Lung (tissue), 12 donors: ENCODE measurements around the gene UBE2H. TPM values are rescaled to one million over a fixed set of nuclear protein-coding genes. Genes with fewer than 3 reads are reported as not detected.
A peak's percentile ranks its signal among the peaks of the same experiment; 100 is the strongest.

Source experiments
- ATAC-seq: fragments of 200-7000 bp; cut with Tn5 transposase; one replicate; pipeline ENCODE4 v1.9.1; 2020; ENCODE audit warnings: moderate number of reproducible peaks; ENCODE audit not compliant: insufficient read depth, low FRiP score
- DNase-seq, 3 donors: peaks; one replicate each; pipeline ENCODE4 v3.0.0-alpha.2; 2013 to 2017
- H3K27ac ChIP-seq, 2 donors: one replicate each; pipeline ENCODE4 v1.5.1; 2013; ENCODE audit warnings: mild to moderate bottlenecking in 2 of 2, moderate library complexity in 2 of 2, control low read depth in 1 of 2, inconsistent platforms in 1 of 2, low read depth in 1 of 2, low read length in 1 of 2
- H3K27me3 ChIP-seq, 3 donors: one replicate each; pipeline ENCODE4 v1.5.1; 2013; ENCODE audit warnings: low read length in 2 of 3; ENCODE audit not compliant: control insufficient read depth in 3 of 3, insufficient read depth in 3 of 3
- H3K36me3 ChIP-seq, 4 donors: one replicate each; pipeline ENCODE4 v1.5.1; 2013; ENCODE audit warnings: low read length in 4 of 4, mild to moderate bottlenecking in 1 of 4, moderate library complexity in 1 of 4; ENCODE audit not compliant: control insufficient read depth in 4 of 4, insufficient read depth in 4 of 4
- H3K4me1 ChIP-seq, 5 donors: one replicate each; pipeline ENCODE4 v1.5.1; 2013; ENCODE audit warnings: low read length in 5 of 5, mild to moderate bottlenecking in 2 of 5, moderate library complexity in 1 of 5; ENCODE audit not compliant: control insufficient read depth in 5 of 5, insufficient read depth in 5 of 5
- H3K4me3 ChIP-seq: one replicate; pipeline ENCODE4 v1.5.1; 2013; ENCODE audit warnings: mild to moderate bottlenecking, control low read depth, moderate library complexity
- H3K9ac ChIP-seq, 2 donors: one replicate each; pipeline ENCODE4 v1.5.1; 2013; ENCODE audit warnings: low read length in 2 of 2, control low read depth in 1 of 2; ENCODE audit not compliant: insufficient read depth in 1 of 2
- H3K9me3 ChIP-seq, 4 donors: one replicate each; pipeline ENCODE4 v1.5.1; 2013; ENCODE audit warnings: low read length in 3 of 4, mild to moderate bottlenecking in 1 of 4, moderate library complexity in 1 of 4; ENCODE audit not compliant: control insufficient read depth in 4 of 4, insufficient read depth in 3 of 4
- WGBS, 2 donors: extraction: QIAGEN DNeasy Blood & Tissue Kit; methylation state at CpG; one replicate each; pipeline ENCODE4 v1.1.7; 2013; 5-methylcytosine and 5-hydroxymethylcytosine counted together
- polyA plus RNA-seq, 2 donors: library from polyadenylated mRNA; stranded (reverse); fragments of 200-250 nt; gene quantifications; one replicate each; pipeline ENCODE4 v1.2.1, GENCODE V29; 2013
- total RNA-seq, 2 donors: library from RNA; depleted of rRNA in 1 of 2; stranded (reverse); fragments of >200 nt in 1 of 2; gene quantifications; one replicate each; pipeline ENCODE4 v1.2.1, GENCODE V29; 2014 to 2021
- TF ChIP-seq, protein P1 (sequence below): IDR thresholded peaks from 2 replicates; pipeline ENCODE4 v1.5.1; 2012; ENCODE audit warnings: mild to moderate bottlenecking; ENCODE audit errors: control extremely low read depth, extremely low read depth
- donor health status: control.
- donor health status: control.
- donor health status: Bipolar disorder and iron deficiency.
- donor health status: healthy.
- donor health status: DM: yes; HTN: yes; CAD: no.

The UBE2H gene
- total and polyA plus RNA-seq, 4 donors, result 23.0 to 102 (median 49.7) TPM

DNA sequence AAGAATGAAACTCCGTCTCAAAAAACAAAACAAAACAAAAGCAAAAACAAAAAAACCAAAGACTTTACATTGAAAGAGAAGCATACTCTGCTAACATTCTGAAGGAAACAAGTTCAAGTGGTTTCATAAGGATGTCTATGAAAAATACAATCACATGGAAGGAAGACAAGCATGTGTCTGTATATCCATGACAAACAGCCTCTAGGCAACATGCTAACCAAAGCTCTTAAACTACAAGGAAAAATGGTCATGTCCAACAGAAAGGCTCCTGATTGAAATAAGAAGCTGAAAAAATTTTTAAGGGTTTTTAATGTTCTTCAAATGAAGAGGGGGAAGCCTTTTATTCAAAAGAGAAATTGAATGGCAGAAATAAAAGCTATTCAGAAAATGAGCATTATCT lies 64.9 kb downstream of the UBE2H start:
- H3K9me3 ChIP-seq, result no peaks in the 10 kb centered on the region
- no peak overlapping the region for H3K4me3 ChIP-seq
- H3K27ac ChIP-seq, result no peak overlapping the region
- DNase-seq, result no peak
- WGBS, 2 donors, result 95 to 96% methylated on average over 1 of the region's 1 CpG
- H3K36me3 ChIP-seq, result peaks cover 0 to 5% (median 4%) of the 10 kb centered on the region in 4 donors
- TF ChIP-seq, protein P1, sequence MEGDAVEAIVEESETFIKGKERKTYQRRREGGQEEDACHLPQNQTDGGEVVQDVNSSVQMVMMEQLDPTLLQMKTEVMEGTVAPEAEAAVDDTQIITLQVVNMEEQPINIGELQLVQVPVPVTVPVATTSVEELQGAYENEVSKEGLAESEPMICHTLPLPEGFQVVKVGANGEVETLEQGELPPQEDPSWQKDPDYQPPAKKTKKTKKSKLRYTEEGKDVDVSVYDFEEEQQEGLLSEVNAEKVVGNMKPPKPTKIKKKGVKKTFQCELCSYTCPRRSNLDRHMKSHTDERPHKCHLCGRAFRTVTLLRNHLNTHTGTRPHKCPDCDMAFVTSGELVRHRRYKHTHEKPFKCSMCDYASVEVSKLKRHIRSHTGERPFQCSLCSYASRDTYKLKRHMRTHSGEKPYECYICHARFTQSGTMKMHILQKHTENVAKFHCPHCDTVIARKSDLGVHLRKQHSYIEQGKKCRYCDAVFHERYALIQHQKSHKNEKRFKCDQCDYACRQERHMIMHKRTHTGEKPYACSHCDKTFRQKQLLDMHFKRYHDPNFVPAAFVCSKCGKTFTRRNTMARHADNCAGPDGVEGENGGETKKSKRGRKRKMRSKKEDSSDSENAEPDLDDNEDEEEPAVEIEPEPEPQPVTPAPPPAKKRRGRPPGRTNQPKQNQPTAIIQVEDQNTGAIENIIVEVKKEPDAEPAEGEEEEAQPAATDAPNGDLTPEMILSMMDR, result no peak
- ATAC-seq, result no peak
- no peak overlapping the region for H3K9ac ChIP-seq
- H3K4me1 ChIP-seq, result peaks cover 0 to 17% (median 0%) of the 10 kb centered on the region in 5 donors
- no peaks in the 10 kb centered on the region for H3K27me3 ChIP-seq

DNA sequence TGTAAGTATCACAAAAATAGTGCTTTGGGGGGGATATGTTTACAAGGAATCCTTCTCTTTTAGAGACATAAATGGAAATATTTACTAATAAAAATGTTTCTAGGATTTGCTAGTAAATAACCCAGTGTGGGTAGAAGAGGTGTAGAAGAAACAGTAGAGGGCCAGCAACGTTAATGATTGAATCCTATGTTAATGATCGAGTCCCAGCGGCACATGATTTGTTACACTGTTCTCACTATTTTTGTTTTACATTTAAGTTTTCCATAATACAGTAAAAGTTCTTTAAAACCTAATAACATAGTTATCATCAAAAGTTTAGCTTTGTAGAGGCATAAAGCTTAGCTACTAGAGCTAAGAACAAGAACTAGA lies 66.0 kb downstream of the UBE2H start:
- no peak for ATAC-seq
- WGBS, 2 donors, result 92 to 96% methylated on average over 3 of the region's 3 CpGs
- H3K9me3 ChIP-seq, result no peaks in the 10 kb centered on the region
- H3K9ac ChIP-seq, result no peak overlapping the region
- H3K4me3 ChIP-seq, result no peak overlapping the region
- no peak overlapping the region for H3K27ac ChIP-seq
- no peak for DNase-seq
- H3K36me3 ChIP-seq, result peaks cover 0 to 5% (median 4%) of the 10 kb centered on the region in 4 donors
- H3K4me1 ChIP-seq, result peaks cover 0 to 15% (median 0%) of the 10 kb centered on the region in 5 donors
- TF ChIP-seq, protein P1, result no peak
- H3K27me3 ChIP-seq, result no peaks in the 10 kb centered on the region

DNA sequence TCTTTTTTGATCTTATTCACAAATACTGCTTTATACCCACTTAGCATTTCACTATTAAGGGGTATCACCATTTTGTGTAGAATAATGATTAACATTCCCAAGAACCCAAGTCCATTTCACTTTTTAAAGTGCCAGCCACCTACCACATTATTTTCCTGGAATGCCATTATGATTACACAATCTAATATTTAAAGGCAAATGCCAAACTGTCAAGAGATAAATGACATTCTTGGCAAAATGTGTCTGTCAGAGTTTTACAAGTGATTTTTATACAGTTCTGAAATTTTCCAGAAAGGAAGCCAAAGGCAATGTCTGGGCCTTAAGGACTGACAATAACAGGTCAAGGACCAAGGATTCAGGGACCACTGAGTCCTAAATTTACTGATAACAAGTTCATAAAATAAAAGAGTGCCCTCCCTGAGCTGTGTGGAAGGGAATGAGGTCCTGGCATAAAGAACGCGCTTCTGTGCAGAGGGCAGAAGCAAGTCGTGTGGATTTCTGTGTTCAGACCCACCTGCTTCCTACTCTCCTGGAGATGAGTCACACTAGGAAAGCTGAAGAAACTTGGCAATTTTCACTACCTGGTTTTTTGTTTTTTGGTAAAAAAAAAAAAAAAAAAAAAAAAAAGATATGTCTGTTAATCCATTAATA lies 66.5 kb downstream of the UBE2H start:
- H3K4me1 ChIP-seq, result peaks cover 0 to 15% (median 0%) of the 10 kb centered on the region in 5 donors
- H3K4me3 ChIP-seq, result no peak overlapping the region
- H3K36me3 ChIP-seq, result peaks cover 0 to 5% (median 4%) of the 10 kb centered on the region in 4 donors
- no peaks in the 10 kb centered on the region for H3K9me3 ChIP-seq
- DNase-seq (no peak), ATAC-seq (no peak)
- peak overlapping the region in 1 of 2 donors; percentile 45 for H3K27ac ChIP-seq
- TF ChIP-seq, protein P1, result no peak
- no peaks in the 10 kb centered on the region for H3K27me3 ChIP-seq
- WGBS, 2 donors, result 77 to 84% methylated on average over 3 of the region's 3 CpGs
- no peak overlapping the region for H3K9ac ChIP-seq

DNA sequence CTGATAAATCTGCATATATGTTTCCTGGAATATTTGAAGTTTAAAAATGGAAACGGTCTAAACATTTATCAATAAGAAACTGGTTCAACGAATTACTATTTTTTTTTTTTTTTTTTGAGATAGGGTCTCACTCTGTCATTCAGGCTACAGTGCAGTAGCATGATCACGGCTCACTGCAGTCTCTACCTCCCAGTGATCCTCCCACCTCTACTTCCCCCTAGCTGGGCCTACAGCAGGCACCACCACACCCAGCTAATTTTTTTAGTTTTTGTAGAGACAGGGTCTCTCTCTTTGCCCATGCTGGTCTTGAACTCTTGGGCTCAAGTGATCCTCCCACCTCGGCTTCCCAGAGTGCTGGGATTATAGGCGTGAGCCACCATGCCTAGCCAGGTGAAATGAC lies 68.3 kb downstream of the UBE2H start:
- H3K36me3 ChIP-seq, result peaks cover 0 to 8% (median 5%) of the 10 kb centered on the region in 4 donors
- DNase-seq (no peak), ATAC-seq (no peak)
- TF ChIP-seq, protein P1, result no peak
- no peak overlapping the region for H3K27ac ChIP-seq
- no peak overlapping the region for H3K9ac ChIP-seq
- H3K27me3 ChIP-seq, result no peaks in the 10 kb centered on the region
- H3K4me1 ChIP-seq, result peaks cover 0 to 11% (median 0%) of the 10 kb centered on the region in 5 donors
- H3K4me3 ChIP-seq, result no peak overlapping the region
- 96% methylated on average over 5 of the region's 5 CpGs for WGBS, 2 donors
- H3K9me3 ChIP-seq, result no peaks in the 10 kb centered on the region
